Prostate gland (tissue), 2 donors: Measurements from ENCODE around the gene TRIP4.

Source experiments
- CTCF ChIP-seq, 4 experiments: fragments of 200-600 bp in 2 of 4; fragments of 450-650 bp in 2 of 4; sonication (generic) in 2 of 4; IDR thresholded peaks; 1 replicate in 3 of 4; 2 replicates in 1 of 4; pipeline ENCODE4 v1.5.1; 2016 to 2019; ENCODE audit warnings: antibody characterized with exemption in 4 of 4, mild to moderate bottlenecking in 2 of 4, moderate library complexity in 2 of 4
- POLR2A ChIP-seq: fragments of 450-650 bp; IDR thresholded peaks from one replicate; pipeline ENCODE4 v1.6.1; 2016; ENCODE audit warnings: antibody characterized with exemption, mild to moderate bottlenecking

GRCh38 chr15:64474846-64475245, 87.2 kb downstream of the TRIP4 start:
- no peak for TF ChIP-seq CTCF (IDR thresholded peaks at IDR 0.05)
- no peak for TF ChIP-seq POLR2A
